Hepatocyte (in vitro differentiated cells): Measurements from ENCODE around the gene IKZF2. TPM values are rescaled to one million over a fixed set of nuclear protein-coding genes. Genes with fewer than 3 reads are reported as not detected.

Source experiments
- DNase-seq: peaks from one replicate; pipeline ENCODE4 v3.0.0-alpha.2; 2016; ENCODE audit warnings: low spot score
- H2AFZ ChIP-seq: fragments of 200-600 bp; sonication (generic); 2 replicates; pipeline ENCODE4 v1.6.0; 2016; ENCODE audit warnings: antibody characterized with exemption, mild to moderate bottlenecking
- H3K27ac ChIP-seq: fragments of 200-600 bp; sonication (generic); 2 replicates; pipeline ENCODE4 v1.5.1; 2016; ENCODE audit warnings: mild to moderate bottlenecking
- H3K27me3 ChIP-seq: fragments of 200-600 bp; sonication (generic); 2 replicates; pipeline ENCODE4 v1.6.1; 2016
- H3K36me3 ChIP-seq: fragments of 200-600 bp; sonication (generic); replicated peaks from 2 replicates; pipeline ENCODE4 v1.5.1; 2016; ENCODE audit warnings: low read depth; ENCODE audit not compliant: insufficient read depth
- H3K4me1 ChIP-seq: fragments of 200-600 bp; sonication (generic); 2 replicates; pipeline ENCODE4 v1.5.1; 2016; ENCODE audit warnings: mild to moderate bottlenecking, moderate library complexity; ENCODE audit not compliant: insufficient read depth
- H3K4me2 ChIP-seq: fragments of 200-600 bp; sonication (generic); 2 replicates; pipeline ENCODE4 v1.6.0; 2016
- H3K4me3 ChIP-seq: fragments of 200-600 bp; sonication (generic); 2 replicates; pipeline ENCODE4 v1.5.1; 2016; ENCODE audit warnings: mild to moderate bottlenecking
- H3K79me2 ChIP-seq: fragments of 200-600 bp; sonication (generic); 2 replicates; pipeline ENCODE4 v1.6.0; 2017; ENCODE audit warnings: mild to moderate bottlenecking
- H3K9me2 ChIP-seq: fragments of 200-600 bp; sonication (generic); replicated peaks from 2 replicates; pipeline ENCODE4 v1.6.0; 2017; ENCODE audit warnings: mild to moderate bottlenecking; ENCODE audit not compliant: insufficient read depth
- H3K9me3 ChIP-seq: fragments of 200-600 bp; sonication (generic); 2 replicates; pipeline ENCODE4 v1.5.1; 2016; ENCODE audit warnings: low read depth, mild to moderate bottlenecking
- H4K20me1 ChIP-seq: fragments of 200-600 bp; sonication (generic); 2 replicates; pipeline ENCODE4 v1.6.0; 2016; ENCODE audit warnings: mild to moderate bottlenecking; ENCODE audit not compliant: insufficient read depth, poor library complexity, severe bottlenecking
- CTCF ChIP-seq: fragments of 200-600 bp; sonication (generic); IDR thresholded peaks from 2 replicates; pipeline ENCODE4 v1.5.1; 2016; ENCODE audit warnings: antibody characterized with exemption, mild to moderate bottlenecking; ENCODE audit not compliant: poor library complexity
- EZH2 ChIP-seq: fragments of 200-600 bp; sonication (generic); IDR thresholded peaks from 2 replicates; pipeline ENCODE4 v1.6.1; 2016; ENCODE audit warnings: antibody characterized with exemption, mild to moderate bottlenecking, borderline replicate concordance
- EZH2phosphoT487 ChIP-seq: fragments of 200-600 bp; sonication (generic); IDR thresholded peaks from one replicate; pipeline ENCODE4 v1.6.1; 2018; ENCODE audit warnings: antibody characterized with exemption, mild to moderate bottlenecking, low read depth, moderate library complexity; ENCODE audit not compliant: unreplicated experiment, severe bottlenecking
- WGBS: methylation state at CpG from one replicate; pipeline ENCODE4 v1.1.6; 2016; ENCODE audit warnings: low lambda C conversion rate; ENCODE audit errors: missing lambda C conversion rate; 5-methylcytosine and 5-hydroxymethylcytosine counted together
- polyA plus RNA-seq: library from polyadenylated mRNA; unstranded; fragments of >200 nt; fragmentation: Nextera tagmentation; extraction: Ambion mirVana; gene quantifications from 2 replicates; pipeline ENCODE4 v1.2.1, GENCODE V29; 2016
- total RNA-seq: library from RNA; depleted of rRNA; stranded (reverse); fragments of >200 nt; gene quantifications from 2 replicates; pipeline ENCODE4 v1.2.3, GENCODE V29; 2014

The IKZF2 gene
- total RNA-seq (13.1 and 13.9 TPM in 2 replicates), polyA plus RNA-seq (1.4 TPM in 2 replicates)

DNA sequence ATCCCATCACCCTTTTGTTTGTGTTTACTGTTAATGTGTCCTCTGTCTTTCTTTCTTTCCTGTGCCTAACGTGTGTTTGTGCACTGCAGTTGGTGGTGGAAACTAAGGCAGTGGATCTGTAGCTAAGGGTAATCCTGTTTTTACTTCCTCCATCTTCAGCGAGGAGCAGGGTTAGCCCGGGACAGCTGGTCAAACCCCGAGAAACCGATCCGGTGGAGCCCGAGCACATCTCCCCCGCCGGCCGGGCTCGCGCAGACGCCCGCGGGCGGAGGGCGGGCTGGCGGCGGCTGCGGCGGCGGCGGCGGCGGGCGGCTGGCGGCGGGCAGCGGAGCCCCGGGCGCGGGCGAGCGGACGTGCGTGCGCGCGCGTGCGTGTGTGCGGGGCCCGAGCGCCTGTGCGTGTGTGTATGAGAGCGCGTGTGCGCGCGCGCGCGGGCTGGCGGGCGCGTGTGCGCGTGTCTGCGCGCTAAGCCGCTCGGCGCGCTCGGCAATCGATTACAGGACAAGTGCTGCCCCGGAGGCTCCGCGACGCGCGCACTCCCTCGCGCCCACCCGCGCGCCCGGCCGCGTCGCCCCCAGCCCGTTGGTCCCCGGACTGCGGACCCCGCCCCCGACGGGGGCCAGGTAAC, at the start of gene IKZF2:
Gene IKZF2, minus strand, starts transcription at position 176 of the 628 bp plus-strand sequence. CDS start 2,983 bp downstream, outside the sequence.
- Histone ChIP-seq H3K4me3 (peak within 1 kb of the TSS; percentile 94), H3K4me1 (peaks cover 4% of the 10 kb centered on the region), H4K20me1 (no peaks in the 10 kb centered on the region), H3K27me3 (no peaks in the 10 kb centered on the region), H2AFZ (peak within 1 kb of the TSS; percentile 95), H3K79me2 (peaks cover 9% of the 10 kb centered on the region), H3K27ac (peak within 1 kb of the TSS; percentile 98), H3K36me3 (peaks cover 4% of the 10 kb centered on the region), H3K9me3 (no peaks in the 10 kb centered on the region), H3K9me2 (no peaks in the 10 kb centered on the region), H3K4me2 (peak within 1 kb of the TSS; percentile 86)
- TF ChIP-seq CTCF (no peak), EZH2phosphoT487 (no peak), EZH2 (no peak)
- WGBS = 0% methylated on average over 9 of the region's 87 CpGs
- peak; percentile 95 for DNase-seq

GRCh38 chr2:213199871-213200270, 48.5 kb upstream of the IKZF2 start:
- no peak overlapping the region for H3K4me2 ChIP-seq
- no peak overlapping the region for H2AFZ ChIP-seq
- H3K9me2 ChIP-seq = no peaks in the 10 kb centered on the region
- no peaks in the 10 kb centered on the region for H3K9me3 ChIP-seq
- DNase-seq = peak; percentile 17
- H3K4me1 ChIP-seq = no peaks in the 10 kb centered on the region
- no peak overlapping the region for H3K4me3 ChIP-seq
- no peaks in the 10 kb centered on the region for H3K79me2 ChIP-seq
- H3K36me3 ChIP-seq = no peaks in the 10 kb centered on the region
- H3K27ac ChIP-seq = no peak overlapping the region
- TF ChIP-seq EZH2phosphoT487 (no peak), EZH2 (no peak), CTCF (no peak)
- H3K27me3 ChIP-seq = no peaks in the 10 kb centered on the region
- H4K20me1 ChIP-seq = no peaks in the 10 kb centered on the region

DNA sequence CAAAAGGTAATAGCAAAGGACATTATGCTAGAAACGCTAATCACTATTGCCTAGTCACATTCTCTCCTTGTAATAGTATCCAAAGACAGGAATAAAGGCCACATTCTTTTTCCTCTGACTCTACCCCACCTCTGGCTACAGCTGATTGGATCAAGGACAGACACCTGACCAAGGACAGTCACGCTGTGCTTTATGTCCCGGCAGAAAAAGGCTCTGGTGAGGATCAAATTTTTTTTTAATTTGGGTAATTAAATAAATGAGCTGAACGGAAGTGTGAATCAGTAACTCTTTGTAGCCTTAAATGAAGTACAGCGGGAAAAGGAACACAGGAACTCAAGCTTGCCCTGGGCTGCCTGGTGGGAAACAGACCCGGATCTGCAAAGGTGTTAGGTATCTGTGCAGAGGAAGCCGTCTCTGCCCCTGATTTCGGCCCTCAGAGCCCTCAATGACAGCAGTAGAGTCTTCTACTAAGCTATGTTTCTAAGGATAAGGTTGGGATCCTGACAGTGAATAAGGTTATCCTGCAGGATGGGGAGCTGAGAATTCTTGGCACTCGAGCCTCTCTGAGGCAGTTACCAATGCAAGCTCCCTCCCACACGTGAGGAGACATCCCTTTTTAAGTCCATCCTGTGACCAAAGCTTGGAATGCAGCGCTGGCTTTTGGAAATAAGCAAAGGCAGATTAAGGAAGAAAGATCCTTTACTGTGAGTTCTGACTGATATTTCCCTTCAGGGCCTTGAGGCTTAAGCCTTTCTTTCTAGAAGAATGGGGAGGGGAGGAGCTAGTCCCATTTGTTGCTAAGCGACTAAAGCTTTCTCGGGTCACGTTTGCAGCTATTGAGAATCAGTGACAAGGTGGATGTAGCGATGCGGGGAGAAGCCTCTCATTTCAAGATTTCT, 37.8 kb upstream of the IKZF2 start:
- Histone ChIP-seq H3K4me1 (peaks cover 4% of the 10 kb centered on the region), H3K9me2 (no peaks in the 10 kb centered on the region), H2AFZ (peak overlapping the region; percentile 64), H3K4me2 (peak overlapping the region; percentile 67), H4K20me1 (no peaks in the 10 kb centered on the region), H3K9me3 (no peaks in the 10 kb centered on the region), H3K27ac (peak overlapping the region; percentile 40), H3K79me2 (no peaks in the 10 kb centered on the region), H3K36me3 (no peaks in the 10 kb centered on the region), H3K27me3 (no peaks in the 10 kb centered on the region), H3K4me3 (no peak overlapping the region)
- WGBS = 19% methylated on average over 16 of the region's 16 CpGs
- TF ChIP-seq CTCF = no peak
- TF ChIP-seq EZH2 = no peak
- no peak for TF ChIP-seq EZH2phosphoT487
- peak; percentile 45 for DNase-seq
